ENCODE measurements around the gene VGLL4. TPM values are rescaled to one million over a fixed set of nuclear protein-coding genes. Genes with fewer than 3 reads are reported as not detected.

VGLL4 gene
- polyA plus RNA-seq, 1 donor from 2014 or later: 113 TPM

- H3K4me3 ChIP-seq (ENCODE audit: low read length): no peak overlapping the region
- peaks cover 12% of the 10 kb centered on the region for H3K79me2 ChIP-seq (replicated peaks; ENCODE audit: insufficient read depth, low read length)
- H4K20me1 ChIP-seq (ENCODE audit: insufficient read depth): no peaks in the 10 kb centered on the region
- no peaks in the 10 kb centered on the region for H3F3A ChIP-seq (ENCODE audit: insufficient read depth, low read length, poor library complexity, severe bottlenecking)
- no peaks in the 10 kb centered on the region for H3K9me3 ChIP-seq (ENCODE audit: low read length)
- TF ChIP-seq MXI1 (conservative IDR thresholded peaks at IDR 0.05; ENCODE audit: poor library complexity, severe bottlenecking): no peak
- no peak for TF ChIP-seq REST (IDR thresholded peaks at IDR 0.05; ENCODE audit: borderline replicate concordance)
- TF ChIP-seq EP300 (conservative IDR thresholded peaks at IDR 0.05; ENCODE audit: poor library complexity, severe bottlenecking): no peak
- no peak for TF ChIP-seq RAD21 (conservative IDR thresholded peaks at IDR 0.05)
- no peak for TF ChIP-seq TAF1 (IDR thresholded peaks at IDR 0.05; ENCODE audit: low read depth)
- no peak for TF ChIP-seq EZH2 (IDR thresholded peaks at IDR 0.05; ENCODE audit: borderline replicate concordance, insufficient read depth, low read length, poor library complexity, severe bottlenecking)
- no peak for TF ChIP-seq CTCF (IDR thresholded peaks at IDR 0.05; ENCODE audit: poor library complexity, severe bottlenecking)
- no peak for TF ChIP-seq POLR2AphosphoS5 (IDR thresholded peaks at IDR 0.05)
- TF ChIP-seq SMC3 (conservative IDR thresholded peaks at IDR 0.05; ENCODE audit: poor library complexity): no peak
- H3K9ac ChIP-seq (ENCODE audit: low read length): no peak overlapping the region
- H3K4me2 ChIP-seq (ENCODE audit: low read length): no peak overlapping the region
- H3K9me2 ChIP-seq (ENCODE audit: insufficient read depth, low read length): no peaks in the 10 kb centered on the region
- no peak overlapping the region for H3K27ac ChIP-seq (ENCODE audit: low read length)
- H3K36me3 ChIP-seq (ENCODE audit: insufficient read depth, low read length): peaks cover 4% of the 10 kb centered on the region
- H3K27me3 ChIP-seq (ENCODE audit: insufficient read depth, low read depth, low read length): no peaks in the 10 kb centered on the region
- no peak overlapping the region for H2AFZ ChIP-seq (ENCODE audit: low read depth, low read length)
Measured at GRCh38 chr3:11565492-11565891, 78.2 kb downstream of the VGLL4 start.

- Histone ChIP-seq H3K27ac (ENCODE audit: low read length) (no peak overlapping the region), H3K4me3 (ENCODE audit: low read length) (no peak overlapping the region), H3K36me3 (ENCODE audit: insufficient read depth, low read length) (peaks cover 4% of the 10 kb centered on the region), H3K9me2 (ENCODE audit: insufficient read depth, low read length) (no peaks in the 10 kb centered on the region), H4K20me1 (ENCODE audit: insufficient read depth) (no peaks in the 10 kb centered on the region), H3K9ac (ENCODE audit: low read length) (no peak overlapping the region), H2AFZ (ENCODE audit: low read depth, low read length) (no peak overlapping the region), H3K79me2 (replicated peaks; ENCODE audit: insufficient read depth, low read length) (peaks cover 10% of the 10 kb centered on the region), H3K9me3 (ENCODE audit: low read length) (no peaks in the 10 kb centered on the region), H3F3A (ENCODE audit: insufficient read depth, low read length, poor library complexity, severe bottlenecking) (no peaks in the 10 kb centered on the region), H3K4me2 (ENCODE audit: low read length) (no peak overlapping the region), H3K27me3 (ENCODE audit: insufficient read depth, low read depth, low read length) (no peaks in the 10 kb centered on the region)
- no peak for TF ChIP-seq EZH2 (IDR thresholded peaks at IDR 0.05; ENCODE audit: borderline replicate concordance, insufficient read depth, low read length, poor library complexity, severe bottlenecking)
- no peak for TF ChIP-seq CTCF (IDR thresholded peaks at IDR 0.05; ENCODE audit: poor library complexity, severe bottlenecking)
- no peak for TF ChIP-seq REST (IDR thresholded peaks at IDR 0.05; ENCODE audit: borderline replicate concordance)
- TF ChIP-seq EP300 (conservative IDR thresholded peaks at IDR 0.05; ENCODE audit: poor library complexity, severe bottlenecking): no peak
- no peak for TF ChIP-seq POLR2AphosphoS5 (IDR thresholded peaks at IDR 0.05)
- no peak for TF ChIP-seq SMC3 (conservative IDR thresholded peaks at IDR 0.05; ENCODE audit: poor library complexity)
- TF ChIP-seq MXI1 (conservative IDR thresholded peaks at IDR 0.05; ENCODE audit: poor library complexity, severe bottlenecking): no peak
- no peak for TF ChIP-seq RAD21 (conservative IDR thresholded peaks at IDR 0.05)
- no peak for TF ChIP-seq TAF1 (IDR thresholded peaks at IDR 0.05; ENCODE audit: low read depth)
Measured at GRCh38 chr3:11565072-11565471, 78.6 kb downstream of the VGLL4 start.
